ENCODE measurements around the gene MLLT6. TPM values are rescaled to one million over a fixed set of nuclear protein-coding genes. Genes with fewer than 3 reads are reported as not detected.

MLLT6 gene
- total RNA-seq, 1 experiment from 2014 or later = 48.0 TPM

- TF ChIP-seq, protein P1, sequence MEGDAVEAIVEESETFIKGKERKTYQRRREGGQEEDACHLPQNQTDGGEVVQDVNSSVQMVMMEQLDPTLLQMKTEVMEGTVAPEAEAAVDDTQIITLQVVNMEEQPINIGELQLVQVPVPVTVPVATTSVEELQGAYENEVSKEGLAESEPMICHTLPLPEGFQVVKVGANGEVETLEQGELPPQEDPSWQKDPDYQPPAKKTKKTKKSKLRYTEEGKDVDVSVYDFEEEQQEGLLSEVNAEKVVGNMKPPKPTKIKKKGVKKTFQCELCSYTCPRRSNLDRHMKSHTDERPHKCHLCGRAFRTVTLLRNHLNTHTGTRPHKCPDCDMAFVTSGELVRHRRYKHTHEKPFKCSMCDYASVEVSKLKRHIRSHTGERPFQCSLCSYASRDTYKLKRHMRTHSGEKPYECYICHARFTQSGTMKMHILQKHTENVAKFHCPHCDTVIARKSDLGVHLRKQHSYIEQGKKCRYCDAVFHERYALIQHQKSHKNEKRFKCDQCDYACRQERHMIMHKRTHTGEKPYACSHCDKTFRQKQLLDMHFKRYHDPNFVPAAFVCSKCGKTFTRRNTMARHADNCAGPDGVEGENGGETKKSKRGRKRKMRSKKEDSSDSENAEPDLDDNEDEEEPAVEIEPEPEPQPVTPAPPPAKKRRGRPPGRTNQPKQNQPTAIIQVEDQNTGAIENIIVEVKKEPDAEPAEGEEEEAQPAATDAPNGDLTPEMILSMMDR (IDR thresholded peaks at IDR 0.05) = peak; percentile 55; the same call in 1 of the 2 replicates
- TF ChIP-seq NFATC4 (CRISPR knock-in tag; IDR thresholded peaks at IDR 0.05) (no peak), TEAD1 (CRISPR knock-in tag; IDR thresholded peaks at IDR 0.05) (no peak), FOXP1 (CRISPR knock-in tag; IDR thresholded peaks at IDR 0.05; ENCODE audit: borderline replicate concordance) (no peak), SOX15 (CRISPR knock-in tag; IDR thresholded peaks at IDR 0.05) (no peak), MAX (CRISPR knock-in tag; IDR thresholded peaks at IDR 0.05) (no peak), CREM (CRISPR knock-in tag; IDR thresholded peaks at IDR 0.05) (peak; percentile 46; the same call in 1 of the 2 replicates), JUN (CRISPR knock-in tag; IDR thresholded peaks at IDR 0.05) (no peak), TP53 (CRISPR knock-in tag; IDR thresholded peaks at IDR 0.05) (no peak), ETV6 (CRISPR knock-in tag; IDR thresholded peaks at IDR 0.05) (no peak), HMGA2 (CRISPR knock-in tag; IDR thresholded peaks at IDR 0.05) (no peak), NR3C1 (CRISPR knock-in tag; conservative IDR thresholded peaks at IDR 0.05; ENCODE audit: low read depth) (no peak), SP1 (CRISPR knock-in tag; conservative IDR thresholded peaks at IDR 0.05) (peak; percentile 83), HMGXB4 (CRISPR knock-in tag; IDR thresholded peaks at IDR 0.05) (peak; percentile 88; the same call in 1 of the 2 replicates), STAT6 (CRISPR knock-in tag; conservative IDR thresholded peaks at IDR 0.05; ENCODE audit: low read depth) (0 out of 2 replicates have a peak, but pooled peaks have one; percentile 17), CBFB (CRISPR knock-in tag; IDR thresholded peaks at IDR 0.05; ENCODE audit: low read depth) (no peak), ESRRA (CRISPR knock-in tag; IDR thresholded peaks at IDR 0.05; ENCODE audit: borderline replicate concordance) (no peak), AR (CRISPR knock-in tag; IDR thresholded peaks at IDR 0.05) (no peak), TEAD4 (CRISPR knock-in tag; IDR thresholded peaks at IDR 0.05) (no peak)
- TF ChIP-seq, protein P2, sequence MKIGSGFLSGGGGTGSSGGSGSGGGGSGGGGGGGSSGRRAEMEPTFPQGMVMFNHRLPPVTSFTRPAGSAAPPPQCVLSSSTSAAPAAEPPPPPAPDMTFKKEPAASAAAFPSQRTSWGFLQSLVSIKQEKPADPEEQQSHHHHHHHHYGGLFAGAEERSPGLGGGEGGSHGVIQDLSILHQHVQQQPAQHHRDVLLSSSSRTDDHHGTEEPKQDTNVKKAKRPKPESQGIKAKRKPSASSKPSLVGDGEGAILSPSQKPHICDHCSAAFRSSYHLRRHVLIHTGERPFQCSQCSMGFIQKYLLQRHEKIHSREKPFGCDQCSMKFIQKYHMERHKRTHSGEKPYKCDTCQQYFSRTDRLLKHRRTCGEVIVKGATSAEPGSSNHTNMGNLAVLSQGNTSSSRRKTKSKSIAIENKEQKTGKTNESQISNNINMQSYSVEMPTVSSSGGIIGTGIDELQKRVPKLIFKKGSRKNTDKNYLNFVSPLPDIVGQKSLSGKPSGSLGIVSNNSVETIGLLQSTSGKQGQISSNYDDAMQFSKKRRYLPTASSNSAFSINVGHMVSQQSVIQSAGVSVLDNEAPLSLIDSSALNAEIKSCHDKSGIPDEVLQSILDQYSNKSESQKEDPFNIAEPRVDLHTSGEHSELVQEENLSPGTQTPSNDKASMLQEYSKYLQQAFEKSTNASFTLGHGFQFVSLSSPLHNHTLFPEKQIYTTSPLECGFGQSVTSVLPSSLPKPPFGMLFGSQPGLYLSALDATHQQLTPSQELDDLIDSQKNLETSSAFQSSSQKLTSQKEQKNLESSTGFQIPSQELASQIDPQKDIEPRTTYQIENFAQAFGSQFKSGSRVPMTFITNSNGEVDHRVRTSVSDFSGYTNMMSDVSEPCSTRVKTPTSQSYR (CRISPR knock-in tag; IDR thresholded peaks at IDR 0.05) = no peak
- TF ChIP-seq, protein P3, sequence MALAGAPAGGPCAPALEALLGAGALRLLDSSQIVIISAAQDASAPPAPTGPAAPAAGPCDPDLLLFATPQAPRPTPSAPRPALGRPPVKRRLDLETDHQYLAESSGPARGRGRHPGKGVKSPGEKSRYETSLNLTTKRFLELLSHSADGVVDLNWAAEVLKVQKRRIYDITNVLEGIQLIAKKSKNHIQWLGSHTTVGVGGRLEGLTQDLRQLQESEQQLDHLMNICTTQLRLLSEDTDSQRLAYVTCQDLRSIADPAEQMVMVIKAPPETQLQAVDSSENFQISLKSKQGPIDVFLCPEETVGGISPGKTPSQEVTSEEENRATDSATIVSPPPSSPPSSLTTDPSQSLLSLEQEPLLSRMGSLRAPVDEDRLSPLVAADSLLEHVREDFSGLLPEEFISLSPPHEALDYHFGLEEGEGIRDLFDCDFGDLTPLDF (CRISPR knock-in tag; IDR thresholded peaks at IDR 0.05) = no peak
Measured at GRCh38 chr17:38729886-38730525, 24.9 kb downstream of the MLLT6 start, which contains the start of gene CISD3 (continued).
